ENCODE measurements around the gene CLEC16A. TPM values are rescaled to one million over a fixed set of nuclear protein-coding genes. Genes with fewer than 3 reads are reported as not detected.

The CLEC16A gene
- total RNA-seq, 1 donor from 2014 or later, result 7.8 TPM

- peaks cover 1% of the 10 kb centered on the region for H3K27me3 Mint-ChIP-seq (ENCODE audit: insufficient read depth, low read depth)
- peaks cover 37% of the 10 kb centered on the region for H3K4me1 Mint-ChIP-seq
- Histone ChIP-seq H3K9ac (no peak overlapping the region), H3K9me3 (ENCODE audit: low read depth) (no peaks in the 10 kb centered on the region), H3K79me2 (ENCODE audit: low read depth) (no peaks in the 10 kb centered on the region), H3K4me3 (no peak overlapping the region), H3K4me2 (no peak overlapping the region), H3K4me1 (peaks cover 8% of the 10 kb centered on the region), H2AFZ (replicated peaks) (no peak overlapping the region), H3F3A (ENCODE audit: low read depth) (no peaks in the 10 kb centered on the region), H3K27ac (no peak overlapping the region), H3K27me3 (no peaks in the 10 kb centered on the region), H3K36me3 (no peaks in the 10 kb centered on the region), H4K20me1 (ENCODE audit: low read depth) (no peaks in the 10 kb centered on the region)
- TF ChIP-seq CTCF (IDR thresholded peaks at IDR 0.05) (no peak), EZH2 (IDR thresholded peaks at IDR 0.05) (no peak), EZH2phosphoT487 (IDR thresholded peaks at IDR 0.05) (no peak)
- no peak overlapping the region for H3K4me3 Mint-ChIP-seq
- no peak for DNase-seq (ENCODE audit: low spot score)
- no peaks in the 10 kb centered on the region for H3K36me3 Mint-ChIP-seq
- H3K27ac Mint-ChIP-seq, result no peak overlapping the region
- no peaks in the 10 kb centered on the region for H3K9me3 Mint-ChIP-seq
Observed at GRCh38 chr16:11161974-11162373, 217.6 kb downstream of the CLEC16A start.

- no peak for DNase-seq (ENCODE audit: low spot score)
- H3K79me2 ChIP-seq (ENCODE audit: low read depth), result no peaks in the 10 kb centered on the region
- peak overlapping the region; percentile 25 for H3K27ac Mint-ChIP-seq
- TF ChIP-seq CTCF (IDR thresholded peaks at IDR 0.05), result no peak
- no peak for TF ChIP-seq EZH2 (IDR thresholded peaks at IDR 0.05)
- no peak for TF ChIP-seq EZH2phosphoT487 (IDR thresholded peaks at IDR 0.05)
- no peaks in the 10 kb centered on the region for H3K36me3 ChIP-seq
- no peak overlapping the region for H3K4me2 ChIP-seq
- no peaks in the 10 kb centered on the region for H4K20me1 ChIP-seq (ENCODE audit: low read depth)
- no peak overlapping the region for H3K4me3 ChIP-seq
- no peaks in the 10 kb centered on the region for H3K27me3 ChIP-seq
- no peak overlapping the region for H3K27ac ChIP-seq
- no peak overlapping the region for H3K4me3 Mint-ChIP-seq
- peaks cover 43% of the 10 kb centered on the region for H3K4me1 Mint-ChIP-seq
- H3K9ac ChIP-seq, result no peak overlapping the region
- no peaks in the 10 kb centered on the region for H3K9me3 ChIP-seq (ENCODE audit: low read depth)
- peaks cover 4% of the 10 kb centered on the region for H3K27me3 Mint-ChIP-seq (ENCODE audit: insufficient read depth, low read depth)
- H3K36me3 Mint-ChIP-seq, result no peaks in the 10 kb centered on the region
- no peak overlapping the region for H2AFZ ChIP-seq (replicated peaks)
- peaks cover 8% of the 10 kb centered on the region for H3K4me1 ChIP-seq
- no peaks in the 10 kb centered on the region for H3K9me3 Mint-ChIP-seq
- no peaks in the 10 kb centered on the region for H3F3A ChIP-seq (ENCODE audit: low read depth)
Observed at GRCh38 chr16:11162586-11163268, 218.4 kb downstream of the CLEC16A start.

- H3K4me2 ChIP-seq, result no peak overlapping the region
- H3K9me3 ChIP-seq (ENCODE audit: low read depth), result no peaks in the 10 kb centered on the region
- Mint-ChIP-seq H3K27me3 (ENCODE audit: insufficient read depth, low read depth) (peaks cover 4% of the 10 kb centered on the region), H3K4me3 (no peak overlapping the region), H3K9me3 (no peaks in the 10 kb centered on the region), H3K36me3 (no peaks in the 10 kb centered on the region), H3K4me1 (peaks cover 44% of the 10 kb centered on the region), H3K27ac (peak overlapping the region; percentile 63)
- H3F3A ChIP-seq (ENCODE audit: low read depth), result no peaks in the 10 kb centered on the region
- no peaks in the 10 kb centered on the region for H3K36me3 ChIP-seq
- H3K9ac ChIP-seq, result no peak overlapping the region
- H3K79me2 ChIP-seq (ENCODE audit: low read depth), result no peaks in the 10 kb centered on the region
- peaks cover 8% of the 10 kb centered on the region for H3K4me1 ChIP-seq
- TF ChIP-seq EZH2phosphoT487 (IDR thresholded peaks at IDR 0.05) (no peak), EZH2 (IDR thresholded peaks at IDR 0.05) (no peak), CTCF (IDR thresholded peaks at IDR 0.05) (no peak)
- no peak overlapping the region for H3K27ac ChIP-seq
- no peak overlapping the region for H2AFZ ChIP-seq (replicated peaks)
- DNase-seq (ENCODE audit: low spot score), result no peak
- H3K27me3 ChIP-seq, result no peaks in the 10 kb centered on the region
- H4K20me1 ChIP-seq (ENCODE audit: low read depth), result no peaks in the 10 kb centered on the region
- no peak overlapping the region for H3K4me3 ChIP-seq
Observed at GRCh38 chr16:11163761-11164261, 219.4 kb downstream of the CLEC16A start.
